SKM-1 (cell line): ENCODE results near the gene SEMA5A.

Source experiments
- DNase-seq: peaks from one replicate; lab custom pipeline; 2025; ENCODE audit not compliant: unreplicated experiment; lab: John Stamatoyannopoulos, UW

Gene SEMA5A

DNA sequence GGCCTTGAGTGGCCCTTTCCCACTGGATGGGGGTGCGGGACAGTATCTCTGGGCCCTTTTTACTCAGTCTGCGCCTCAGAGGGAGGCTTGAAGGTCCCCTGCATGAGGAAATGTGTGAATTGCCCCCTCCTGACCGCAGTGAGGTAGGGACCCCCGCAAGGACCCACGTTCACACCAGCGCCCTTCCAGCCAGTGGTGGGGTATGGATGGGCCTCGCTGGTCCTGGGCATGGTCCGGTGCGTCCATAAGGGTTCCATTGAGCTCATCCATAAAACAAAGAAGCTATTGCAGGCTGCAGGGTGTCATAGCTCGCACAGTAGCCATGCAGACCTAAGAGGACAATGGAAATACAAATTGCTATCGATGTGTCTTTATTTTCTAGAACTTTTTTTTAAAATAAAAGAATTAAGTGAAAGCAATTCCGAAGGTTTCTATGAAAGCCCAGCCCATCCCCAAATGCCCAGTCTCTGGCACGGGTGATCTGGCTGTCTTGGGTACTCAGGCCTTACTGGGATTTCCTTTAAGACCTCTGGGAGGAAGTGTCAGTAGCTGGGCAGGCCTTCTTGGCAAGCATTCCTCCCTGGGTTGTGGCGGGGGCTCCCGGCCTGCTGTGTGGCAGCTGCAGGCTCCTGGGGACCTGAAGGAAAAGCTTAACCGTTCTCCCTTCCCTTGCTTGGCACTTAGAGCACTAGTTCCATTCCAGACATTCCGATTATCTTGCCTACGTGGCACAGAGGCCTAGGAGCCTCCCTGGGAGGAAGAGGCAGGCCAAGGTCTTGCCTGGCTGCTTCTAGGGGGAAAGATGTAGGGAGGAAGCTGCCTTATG lies 1.5 kb upstream of the SEMA5A start:
- no peak for DNase-seq

DNA sequence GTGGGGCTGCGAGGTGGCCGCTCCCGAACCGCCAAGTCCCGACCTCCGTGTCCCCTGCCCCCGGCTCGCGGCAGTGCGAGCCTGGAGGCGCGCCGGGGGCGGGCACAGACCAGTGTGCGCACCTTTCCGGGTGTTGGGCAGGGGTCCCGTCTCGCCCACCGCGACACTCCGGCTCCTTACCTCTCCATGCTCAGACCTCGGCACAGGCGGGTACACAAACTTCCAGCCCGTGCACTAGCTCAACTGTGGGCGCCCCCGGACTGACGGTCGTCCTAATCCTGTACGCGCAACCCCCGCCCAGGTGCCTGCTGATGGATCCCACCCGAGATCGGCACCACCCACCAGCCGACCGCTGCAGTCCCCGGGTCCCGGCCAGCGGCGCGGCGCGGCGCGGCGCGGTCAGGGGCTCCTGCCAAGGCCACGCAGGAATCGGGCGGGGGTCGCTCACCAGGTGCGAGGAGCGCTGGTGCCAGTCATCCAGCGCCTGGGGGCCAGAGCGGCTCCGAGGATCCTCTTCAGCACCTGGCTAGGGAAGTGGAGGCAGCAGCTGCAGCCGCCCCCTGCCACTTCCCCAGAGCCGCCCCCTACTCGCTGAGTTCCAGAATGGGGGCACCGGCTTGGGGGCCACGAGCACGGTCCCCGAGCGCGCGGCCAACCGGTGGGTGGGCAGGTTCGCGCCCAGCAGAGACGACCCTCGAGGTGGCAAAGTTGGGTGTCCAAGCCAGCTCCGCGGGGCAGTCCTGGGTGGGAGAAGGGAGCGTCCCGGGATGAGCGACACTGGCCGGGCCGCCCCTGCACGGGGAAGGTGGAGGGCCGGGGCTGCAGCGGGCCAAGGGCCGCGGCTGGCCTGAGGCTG lies 511 bp downstream of the SEMA5A start:
- DNase-seq, result no peak

DNA sequence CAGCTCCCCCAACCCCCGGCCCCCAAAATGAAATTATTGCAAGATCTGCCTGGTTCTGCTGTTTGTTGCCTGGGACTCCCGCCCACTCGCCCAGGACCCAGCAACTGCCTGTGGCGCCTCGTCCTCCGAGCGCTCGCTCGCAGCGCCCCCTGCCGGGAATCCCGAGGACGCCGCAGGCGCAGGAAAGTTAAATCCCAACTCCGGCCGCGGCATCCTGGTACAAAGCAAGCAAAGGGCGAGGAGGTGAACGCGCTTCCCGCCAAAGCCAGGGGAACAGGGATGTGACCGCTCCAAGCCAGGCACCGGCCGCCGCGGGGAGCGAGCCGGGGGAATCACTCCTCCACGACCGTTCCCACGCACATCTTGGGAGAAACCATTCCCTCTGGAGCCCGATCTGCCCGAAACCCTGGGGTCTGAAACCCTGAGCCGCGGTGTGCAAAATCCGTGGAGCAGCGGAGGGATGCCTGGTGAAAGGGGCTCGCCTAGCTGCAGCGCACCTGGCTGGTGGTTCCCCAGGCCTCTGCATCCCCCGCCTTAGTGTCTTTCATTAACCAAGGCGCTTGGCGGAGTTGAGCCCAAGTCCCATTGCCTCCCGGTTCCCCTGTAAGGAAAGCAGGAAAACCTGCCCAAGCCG lies 1.3 kb downstream of the SEMA5A start:
- peak; percentile 30 for DNase-seq

DNA sequence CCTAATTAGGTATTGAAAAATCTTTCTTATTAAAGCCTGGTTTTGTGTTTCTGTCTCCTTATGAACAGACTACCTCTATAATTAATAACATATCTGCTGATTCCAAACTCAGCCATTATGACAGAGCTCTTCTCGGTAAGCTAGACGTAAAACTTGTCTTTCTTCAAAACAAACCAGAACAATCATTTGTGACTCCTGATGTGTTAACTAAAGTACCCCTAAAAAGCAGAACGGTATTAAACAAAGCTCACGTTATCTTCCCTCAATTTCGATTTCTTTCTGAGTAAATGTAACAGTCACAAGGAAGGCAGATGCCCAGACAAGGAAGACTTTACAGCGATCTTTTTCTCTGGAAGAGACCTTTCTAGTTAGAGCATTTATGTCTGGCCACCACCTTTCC lies 1.8 kb downstream of the SEMA5A start:
- no peak for DNase-seq

DNA sequence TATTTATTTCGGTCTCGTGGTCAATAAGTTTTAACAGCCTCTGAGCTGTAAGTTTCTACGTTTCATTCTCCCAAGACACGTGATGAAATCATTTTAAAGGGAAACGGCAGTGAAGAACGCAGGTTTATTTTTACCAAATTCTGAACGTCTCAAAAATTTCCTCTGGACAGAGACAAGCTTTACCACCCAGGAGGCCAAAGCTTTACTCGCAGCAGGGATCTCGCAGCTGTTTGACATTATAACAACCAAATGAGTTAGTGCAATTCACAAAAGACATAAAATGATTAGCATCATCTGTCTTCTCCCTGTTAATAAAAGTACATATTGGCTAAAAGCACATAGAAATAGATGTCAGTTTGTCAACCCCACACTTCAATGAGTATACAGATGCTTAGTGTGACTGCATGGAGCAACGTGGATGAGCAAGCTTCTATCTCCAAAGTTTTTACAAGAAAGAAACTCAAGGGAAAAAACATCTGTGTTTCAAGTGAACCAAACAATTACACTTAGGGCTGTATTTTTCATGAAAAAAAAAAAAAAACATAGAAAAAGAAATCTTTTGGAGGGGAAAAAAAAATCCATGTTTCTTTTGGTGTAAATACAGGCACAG lies 2.5 kb downstream of the SEMA5A start:
- no peak for DNase-seq

DNA sequence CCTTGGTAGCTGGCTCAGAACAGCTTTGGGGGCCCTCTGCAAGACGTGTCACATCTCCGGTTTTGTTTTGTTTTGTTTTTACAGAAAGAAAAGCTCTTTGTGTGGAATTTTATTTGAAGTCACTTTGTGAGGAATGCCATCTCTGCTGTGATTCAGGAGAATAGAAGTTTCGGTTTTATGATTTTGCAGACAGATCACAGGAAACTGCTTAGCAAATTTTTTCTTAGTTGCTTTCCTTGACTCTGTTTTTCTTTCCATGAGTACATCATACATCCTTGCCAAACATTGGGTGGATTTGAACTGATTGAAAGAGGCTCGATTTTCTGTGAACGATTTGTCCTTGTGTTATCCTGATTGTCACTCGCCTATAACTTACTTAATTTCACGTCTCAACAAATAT lies 5.1 kb downstream of the SEMA5A start:
- DNase-seq, result no peak

DNA sequence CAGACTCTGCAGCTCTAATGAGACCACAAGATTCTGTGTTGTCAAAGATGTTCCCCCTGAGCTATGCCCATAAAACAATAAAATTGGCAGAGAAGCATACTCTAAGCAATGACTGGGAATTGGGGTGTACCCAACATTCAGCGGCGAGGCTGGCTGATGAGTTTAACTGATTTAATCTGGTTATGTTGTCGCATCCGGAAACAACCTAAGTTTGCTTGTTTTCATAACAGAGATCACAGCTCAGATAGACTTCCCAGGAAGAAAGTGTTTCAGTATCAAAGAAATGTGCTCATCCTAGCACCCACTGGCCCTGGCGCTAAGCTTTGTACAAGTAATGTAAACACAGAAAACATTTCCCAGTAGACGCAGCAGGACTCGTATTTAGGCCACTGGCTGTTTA lies 7.4 kb downstream of the SEMA5A start:
- no peak for DNase-seq

DNA sequence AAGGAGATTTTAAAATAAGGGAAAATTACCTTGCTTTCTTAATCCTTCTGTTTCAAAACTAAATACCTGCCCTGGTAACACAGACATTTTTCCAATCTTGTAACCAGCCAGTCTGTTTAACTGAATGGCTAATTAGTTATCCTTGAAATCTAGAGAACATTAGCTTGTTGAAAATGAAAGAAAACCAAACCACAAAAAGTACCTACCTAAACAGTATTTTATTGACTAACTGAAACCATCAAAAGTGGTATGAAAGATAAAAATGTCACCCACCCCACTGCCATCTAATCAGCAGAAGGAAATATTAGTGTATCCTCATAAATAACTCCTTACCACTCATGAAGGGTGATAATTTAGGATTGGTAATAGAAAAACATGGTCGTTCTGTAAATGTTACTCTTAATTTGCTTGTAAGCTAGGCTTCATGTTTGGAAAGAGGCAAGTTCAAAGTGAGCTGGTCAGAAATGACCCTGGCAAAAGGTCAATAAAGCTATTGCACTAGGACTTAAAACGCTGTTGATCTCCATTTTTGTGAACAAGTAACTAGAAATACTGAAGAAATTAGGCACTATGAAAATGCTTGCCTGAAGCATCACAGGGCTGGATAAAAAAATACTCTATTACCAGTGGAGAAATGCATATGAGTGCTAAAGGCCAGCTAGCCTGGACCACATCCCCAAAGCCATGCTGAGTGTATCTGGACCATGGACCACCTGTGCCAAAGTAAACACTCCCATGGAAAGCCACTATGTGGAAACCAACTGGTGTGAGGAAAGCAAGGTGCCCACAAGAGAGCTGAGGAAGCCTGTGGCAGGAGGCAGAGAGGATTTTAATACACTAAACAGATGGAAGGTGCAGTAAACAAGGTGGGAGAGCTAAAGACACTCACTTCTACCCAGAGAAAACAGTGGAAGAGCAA lies 8.4 kb downstream of the SEMA5A start:
- no peak for DNase-seq

DNA sequence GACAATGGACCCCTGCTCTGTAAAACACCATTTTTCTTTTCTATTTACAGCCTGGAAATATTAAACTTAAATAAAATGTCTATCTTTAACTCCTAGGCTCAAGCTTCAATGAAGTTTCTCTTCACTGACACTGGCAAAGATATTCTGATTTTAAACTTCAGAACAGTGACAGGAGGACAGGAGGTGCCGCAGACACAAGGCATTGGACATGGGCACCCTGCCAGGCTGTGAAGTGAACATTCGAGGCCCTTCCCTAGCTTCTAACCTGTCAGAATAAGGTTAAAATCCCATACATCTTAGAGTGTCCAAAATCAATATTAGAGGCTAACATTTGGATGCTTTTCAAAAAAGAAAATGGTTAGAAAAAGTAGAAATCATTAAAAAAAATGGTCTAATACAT lies 9.2 kb downstream of the SEMA5A start:
- no peak for DNase-seq

DNA sequence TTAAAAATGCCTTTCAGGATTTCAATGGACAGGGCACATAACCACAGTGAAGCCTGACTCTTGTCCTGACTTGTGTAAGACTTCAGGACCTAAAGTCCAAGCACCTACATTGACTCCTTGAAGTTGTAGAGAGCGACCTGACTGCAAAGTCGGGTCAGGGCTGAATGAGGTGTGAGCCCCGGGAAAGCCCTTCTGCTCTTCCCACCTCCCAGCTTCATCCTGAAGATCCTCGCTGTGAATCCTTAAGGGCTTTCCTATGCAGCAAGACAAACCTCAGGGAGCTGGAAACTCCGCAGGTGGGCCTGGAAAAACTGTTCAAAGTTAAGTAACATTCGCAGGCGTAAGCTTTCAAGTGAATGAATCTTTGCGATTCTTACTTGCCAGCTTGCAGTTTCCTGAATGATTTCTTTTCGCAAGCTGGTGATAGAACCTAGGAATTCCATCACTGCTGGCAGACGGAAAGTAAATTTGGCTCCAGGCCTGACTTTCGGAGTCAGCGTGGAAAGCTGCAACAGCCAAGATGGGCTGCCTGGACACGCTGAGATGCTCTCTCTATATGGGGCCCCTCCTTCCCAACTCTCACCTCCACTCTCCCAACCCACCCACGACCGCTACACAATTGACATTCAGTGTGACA lies 10.9 kb downstream of the SEMA5A start:
- DNase-seq, result no peak

DNA sequence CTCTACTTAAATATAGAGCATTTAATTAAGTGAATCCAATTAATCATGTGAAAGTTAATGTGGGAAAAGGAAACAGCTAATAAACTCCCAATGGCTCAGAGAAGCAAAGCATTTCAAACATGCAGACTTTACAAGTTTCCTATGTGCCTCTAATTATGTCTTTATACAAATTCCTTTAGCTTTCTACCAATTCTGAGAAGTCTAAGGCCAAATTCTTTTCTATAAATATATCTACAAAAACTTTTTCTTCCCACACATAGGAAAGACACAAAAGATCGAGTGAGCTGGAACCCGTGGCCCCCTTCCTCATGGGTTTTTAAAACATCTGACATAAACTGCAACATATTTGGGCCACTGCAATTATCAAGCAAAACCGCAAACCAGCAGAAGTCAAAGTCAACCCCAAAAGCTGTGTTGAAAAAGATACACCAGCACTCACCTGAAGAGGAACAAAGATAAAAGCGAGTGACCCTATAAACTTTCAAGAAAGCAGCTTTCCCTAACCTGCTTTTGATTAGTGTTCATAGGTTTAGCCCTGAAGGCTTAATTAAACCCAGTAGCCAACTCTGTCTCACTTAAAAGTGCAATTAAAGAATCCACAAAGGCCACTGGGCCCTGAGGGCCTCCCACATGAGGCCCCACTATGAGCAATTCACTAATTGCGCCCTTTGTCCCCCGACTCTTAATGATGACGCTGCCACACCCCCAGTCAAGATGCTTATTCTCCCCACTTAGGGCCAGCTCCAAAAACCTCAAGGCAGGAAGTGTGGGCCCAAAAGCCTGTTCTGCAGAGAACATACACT lies 12.1 kb downstream of the SEMA5A start:
- no peak for DNase-seq

DNA sequence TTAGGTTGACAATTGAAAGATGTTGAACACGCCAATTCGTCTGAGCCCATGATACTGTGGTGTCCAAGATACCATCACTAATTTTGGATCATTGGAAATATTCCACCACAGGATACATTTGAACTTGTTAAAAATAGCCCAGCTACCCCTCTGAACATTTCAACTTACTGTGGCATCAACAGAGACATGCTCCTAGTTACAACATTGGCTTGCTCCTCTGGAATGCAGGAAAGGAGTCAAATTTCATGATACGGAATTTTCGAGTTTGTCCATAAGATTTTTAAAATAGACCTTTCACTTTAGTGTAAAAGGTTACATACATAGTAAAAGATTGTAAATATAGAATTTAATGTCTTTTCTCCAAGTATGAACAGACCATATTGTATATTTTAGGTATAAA lies 12.8 kb downstream of the SEMA5A start:
- DNase-seq, result no peak

DNA sequence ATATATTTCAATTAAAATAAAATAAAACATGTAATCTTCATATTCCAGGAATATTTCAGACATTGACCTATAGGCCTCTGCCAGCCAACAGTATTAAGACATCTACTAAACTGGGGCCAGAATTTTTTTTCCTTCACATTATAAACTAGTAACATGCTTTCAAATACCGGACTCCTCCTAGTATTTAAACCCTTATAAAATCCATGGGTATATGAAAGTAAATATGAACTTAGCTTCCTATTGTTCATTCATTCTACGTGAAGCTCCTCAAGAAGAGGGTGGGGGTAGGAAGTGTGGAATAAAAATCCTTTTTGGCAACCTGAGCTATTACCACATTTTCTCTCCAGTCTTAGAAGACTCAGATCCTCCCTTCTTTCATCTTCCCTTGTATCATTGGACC lies 16.4 kb downstream of the SEMA5A start:
- DNase-seq, result no peak

DNA sequence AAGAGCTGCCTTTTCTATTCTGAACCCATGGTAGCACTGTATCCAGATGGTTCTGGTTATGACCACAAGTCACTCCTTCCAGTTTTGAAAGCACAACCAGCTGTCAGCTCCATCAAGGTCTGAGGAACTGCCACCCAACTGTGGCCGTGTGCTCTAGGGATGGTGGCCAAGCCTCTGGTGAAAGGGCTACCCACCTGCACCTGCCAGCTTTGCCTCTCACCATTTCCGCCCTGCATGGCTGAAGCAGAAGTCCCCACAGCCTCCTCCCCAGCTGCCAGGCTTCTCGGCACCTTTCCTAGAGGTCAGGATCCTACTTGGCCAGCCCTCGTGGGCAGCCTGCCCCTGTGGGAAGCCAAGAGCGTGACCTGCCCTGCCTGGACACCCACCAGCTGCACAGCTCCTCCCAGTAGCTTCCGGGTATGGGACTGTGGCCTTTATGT lies 16.8 kb downstream of the SEMA5A start:
- DNase-seq, result no peak

DNA sequence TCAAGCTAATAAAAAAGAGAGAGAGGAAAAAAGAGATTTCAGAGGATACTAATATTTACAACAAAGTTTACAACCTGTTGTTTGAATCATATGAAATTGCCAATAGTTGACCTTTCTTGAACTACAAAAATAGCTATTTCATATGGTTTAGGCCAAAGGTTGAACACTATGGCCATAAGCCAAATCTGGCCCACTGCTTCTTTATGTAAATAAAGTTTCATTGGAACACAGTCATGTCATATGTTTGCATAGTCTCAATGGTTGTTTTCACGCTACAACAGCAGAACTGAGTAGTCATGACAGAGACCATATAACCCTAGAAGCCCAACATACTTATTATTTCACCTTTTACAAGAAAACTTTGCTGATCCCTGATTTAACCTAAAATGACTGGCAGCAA lies 20.9 kb downstream of the SEMA5A start:
- DNase-seq, result no peak

DNA sequence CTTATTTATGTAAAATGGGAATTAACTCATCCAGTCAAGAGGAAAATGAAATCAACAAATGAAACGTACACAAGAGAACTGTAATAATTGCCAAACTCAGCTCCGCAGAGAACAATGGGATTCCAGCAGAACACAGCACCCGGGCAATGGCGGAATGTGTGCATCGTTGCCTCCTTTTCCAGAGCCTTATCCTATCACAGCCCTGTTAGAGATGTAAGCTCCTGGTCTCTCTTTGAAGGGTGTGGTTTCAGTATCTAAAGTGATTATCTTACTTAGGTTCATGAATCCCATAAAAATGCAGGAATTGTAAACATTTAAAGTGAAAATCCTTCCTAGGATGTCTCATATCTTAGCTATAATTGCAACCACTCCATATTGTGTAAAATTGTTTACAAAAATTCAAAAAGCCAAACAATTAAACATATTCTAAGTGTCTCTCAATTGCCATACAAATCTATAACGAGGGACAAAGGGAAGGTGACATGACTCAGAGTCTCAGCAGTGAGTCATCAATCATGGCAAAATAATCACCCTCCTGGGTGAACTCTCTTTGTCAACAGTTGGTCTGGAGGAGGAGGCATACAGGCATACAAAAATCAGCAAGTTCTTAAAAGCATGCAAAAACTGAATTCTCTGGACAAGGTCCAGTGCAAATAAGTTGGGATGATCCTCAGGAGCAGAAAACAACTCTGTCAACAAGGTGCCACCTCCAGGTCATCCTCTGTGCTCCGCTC lies 22.6 kb downstream of the SEMA5A start:
- no peak for DNase-seq

DNA sequence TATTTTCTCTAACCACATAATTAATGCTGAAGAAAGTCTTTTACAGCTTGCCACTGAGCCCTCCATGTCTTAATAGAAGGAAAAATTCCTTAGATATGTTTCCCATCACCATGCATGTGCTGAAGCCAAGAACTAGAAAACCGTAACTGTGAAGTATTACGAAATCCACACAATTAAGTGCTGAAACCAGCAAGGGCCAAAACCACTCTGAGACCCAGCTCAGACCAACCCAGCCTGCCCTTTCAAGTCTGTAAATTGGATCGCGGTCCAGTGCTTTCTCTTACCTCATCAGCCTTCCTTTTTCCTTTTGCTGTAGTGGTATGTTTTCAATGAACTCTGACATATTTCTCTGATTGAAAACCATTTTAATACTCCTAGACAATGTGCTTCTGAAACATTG lies 26.3 kb downstream of the SEMA5A start:
- DNase-seq, result no peak

DNA sequence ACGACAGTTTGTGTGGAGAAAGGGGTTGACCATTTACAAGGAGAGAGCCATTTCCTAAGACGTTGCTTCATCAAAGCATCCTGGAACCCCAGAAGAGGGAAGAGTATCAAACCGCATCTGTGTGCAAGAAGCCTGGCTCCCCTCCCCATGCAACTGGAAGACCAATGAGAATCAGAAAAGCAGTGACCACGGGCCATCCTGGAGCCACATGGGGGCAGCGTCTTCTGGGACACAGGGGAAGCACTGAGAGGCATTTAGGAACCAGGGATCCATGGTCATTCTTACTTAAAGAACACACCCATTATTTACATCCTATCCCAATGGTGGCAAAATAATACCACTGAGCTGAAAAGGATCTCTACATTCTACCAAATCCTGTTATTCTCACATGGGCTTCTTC lies 29.3 kb downstream of the SEMA5A start:
- no peak for DNase-seq
